ENCODE data around the gene APBB3.

GRCh38 chr5:140557965-140558364 lies 6.4 kb downstream of the APBB3 start:
- no peak for TF ChIP-seq POLR2AphosphoS5 (IDR thresholded peaks at IDR 0.05; ENCODE audit: low read depth, low read length)
- no peak for TF ChIP-seq TAF1 (IDR thresholded peaks at IDR 0.05; ENCODE audit: borderline replicate concordance, insufficient read depth, low read length)
- TF ChIP-seq SIN3A (IDR thresholded peaks at IDR 0.05; ENCODE audit: borderline replicate concordance, insufficient read depth, low read length): no peak
- TF ChIP-seq REST (IDR thresholded peaks at IDR 0.05; ENCODE audit: insufficient read depth in 1 of 2, low read depth in 2 of 2, low read length in 2 of 2): no peak
- no peak for TF ChIP-seq FOXP2 (optimal IDR thresholded peaks at IDR 0.05; ENCODE audit: borderline replicate concordance, extremely low read depth, extremely low read length, insufficient read depth)
